ENCODE results near the gene FOXD3.

DNA sequence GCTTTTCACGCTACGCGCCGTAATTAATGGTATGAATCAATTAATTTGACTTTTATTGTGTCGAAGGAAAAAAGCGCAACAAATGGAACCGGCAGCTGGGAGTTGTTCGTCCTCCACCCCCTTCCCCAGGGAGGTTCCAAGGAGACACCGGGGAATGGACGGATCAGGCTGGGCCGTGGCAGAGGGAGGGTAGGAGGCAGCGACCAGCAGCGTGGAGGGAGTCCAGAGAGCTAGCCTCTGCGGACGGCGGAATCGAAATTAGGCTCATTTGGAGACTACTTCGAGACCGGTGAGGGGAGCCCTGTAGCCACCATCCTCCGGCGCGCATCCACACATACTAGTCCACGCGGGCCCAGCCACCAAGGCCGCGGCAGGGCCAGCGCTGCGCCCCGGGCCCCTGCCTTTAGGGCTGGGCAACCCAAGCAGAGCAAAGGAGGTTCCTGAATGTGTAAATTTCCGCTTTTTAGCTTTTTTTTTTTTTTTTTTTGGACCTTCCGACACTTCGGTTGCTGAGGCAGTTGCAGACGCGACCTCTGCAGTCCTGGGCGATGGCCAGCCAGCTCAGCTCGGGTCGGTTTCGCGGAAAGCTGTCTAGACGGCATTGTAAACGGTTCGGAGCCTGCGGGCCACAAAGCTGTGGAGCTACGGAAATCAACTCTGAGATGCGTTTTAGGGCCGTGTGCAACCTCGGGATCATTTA is 2.2 kb upstream of the FOXD3 start:
- TF ChIP-seq POLR2A (IDR thresholded peaks at IDR 0.05; ENCODE audit: low read depth, low read length) (no peak), SPI1 (IDR thresholded peaks at IDR 0.05; ENCODE audit: low read depth, low read length) (no peak), POLR2AphosphoS5 (IDR thresholded peaks at IDR 0.05; ENCODE audit: low read depth, low read length) (no peak), TAF1 (IDR thresholded peaks at IDR 0.05; ENCODE audit: low read depth, low read length) (no peak)
